Sigmoid colon (tissue), 7 donors: ENCODE measurements around the gene MINDY4. TPM values are rescaled to one million over a fixed set of nuclear protein-coding genes. Genes with fewer than 3 reads are reported as not detected.

Experiments used
- DNase-seq: peaks from one replicate; pipeline ENCODE4 v3.0.0-alpha.2; 2019
- H3K27ac ChIP-seq, 4 donors: fragments of 200-600 bp; sonication (generic); one replicate each; pipeline ENCODE4 v1.5.1; 2016 to 2019; ENCODE audit warnings: mild to moderate bottlenecking in 1 of 4
- H3K27me3 ChIP-seq, 3 donors: fragments of 200-600 bp; sonication (generic); one replicate each; pipeline ENCODE4 v1.5.1; 2019; ENCODE audit warnings: mild to moderate bottlenecking in 1 of 3
- H3K36me3 ChIP-seq, 4 donors: fragments of 200-600 bp; sonication (generic); one replicate each; pipeline ENCODE4 v1.5.1; 2016 to 2019
- H3K4me1 ChIP-seq, 4 donors: fragments of 200-600 bp; sonication (generic); one replicate each; pipeline ENCODE4 v1.5.1; 2017 to 2019
- H3K4me3 ChIP-seq, 4 donors: fragments of 200-600 bp; sonication (generic); one replicate each; pipeline ENCODE4 v1.5.1; 2017 to 2019; ENCODE audit warnings: mild to moderate bottlenecking in 2 of 4, moderate library complexity in 1 of 4
- H3K9me3 ChIP-seq, 4 donors: fragments of 200-600 bp in 3 of 4; sonication (generic) in 3 of 4; one replicate each; pipeline versions ENCODE4 v1.5.1 to v1.6.1; 2013 to 2019
- EP300 ChIP-seq, 4 donors: sonication (generic); formaldehyde crosslinking; IDR thresholded peaks; one replicate each; pipeline ENCODE4 v1.6.1; 2017; ENCODE audit warnings: antibody characterized with exemption in 4 of 4
- POLR2A ChIP-seq, 2 donors: fragments of 450-650 bp; IDR thresholded peaks; one replicate each; pipeline ENCODE4 v1.6.1; 2016; ENCODE audit warnings: antibody characterized with exemption in 2 of 2, mild to moderate bottlenecking in 2 of 2, moderate library complexity in 2 of 2
- POLR2AphosphoS5 ChIP-seq, 4 donors: sonication (generic); formaldehyde crosslinking; IDR thresholded peaks; one replicate each; pipeline ENCODE4 v1.6.1; 2017; ENCODE audit warnings: antibody characterized with exemption in 4 of 4
- WGBS, 2 donors: extraction: QIAGEN DNeasy Blood & Tissue Kit; methylation state at CpG; one replicate each; pipeline ENCODE4 v1.1.7; 2013; 5-methylcytosine and 5-hydroxymethylcytosine counted together
- intact Hi-C: fragments of 100-400 bp; cut with DNase I; formaldehyde crosslinking; loops from one replicate; pipeline ENCODE4 v1.15.1; 2023
- polyA plus RNA-seq, 3 donors: library from polyadenylated mRNA; stranded (reverse); fragments of 200-250 nt; gene quantifications; one replicate each; pipeline ENCODE4 v1.2.3, GENCODE V29; 2013
- total RNA-seq, 4 donors: library from RNA; depleted of rRNA; stranded (reverse); fragments of >200 nt; gene quantifications; one replicate each; pipeline ENCODE4 v1.1.0, GENCODE V29; 2016
- TF ChIP-seq, protein P1 (sequence below), 4 experiments: fragments of 450-650 bp in 3 of 4; fragments of 200-600 bp in 1 of 4; IDR thresholded peaks; one replicate each; pipeline ENCODE4 v1.5.1; 2016 to 2019; ENCODE audit warnings: antibody characterized with exemption in 4 of 4, mild to moderate bottlenecking in 3 of 4, moderate library complexity in 2 of 4
- donor health status: healthy with polysubstance abuse.
- donor health status: Bipolar disorder and iron deficiency.
- donor health status: healthy.

MINDY4 gene
- total and polyA plus RNA-seq, 7 donors: 1.2 to 26.3 (median 9.4) TPM

- no peak for TF ChIP-seq POLR2AphosphoS5 (IDR thresholded peaks at IDR 0.05)
- no peak for TF ChIP-seq POLR2A (IDR thresholded peaks at IDR 0.05)
- TF ChIP-seq, protein P1, sequence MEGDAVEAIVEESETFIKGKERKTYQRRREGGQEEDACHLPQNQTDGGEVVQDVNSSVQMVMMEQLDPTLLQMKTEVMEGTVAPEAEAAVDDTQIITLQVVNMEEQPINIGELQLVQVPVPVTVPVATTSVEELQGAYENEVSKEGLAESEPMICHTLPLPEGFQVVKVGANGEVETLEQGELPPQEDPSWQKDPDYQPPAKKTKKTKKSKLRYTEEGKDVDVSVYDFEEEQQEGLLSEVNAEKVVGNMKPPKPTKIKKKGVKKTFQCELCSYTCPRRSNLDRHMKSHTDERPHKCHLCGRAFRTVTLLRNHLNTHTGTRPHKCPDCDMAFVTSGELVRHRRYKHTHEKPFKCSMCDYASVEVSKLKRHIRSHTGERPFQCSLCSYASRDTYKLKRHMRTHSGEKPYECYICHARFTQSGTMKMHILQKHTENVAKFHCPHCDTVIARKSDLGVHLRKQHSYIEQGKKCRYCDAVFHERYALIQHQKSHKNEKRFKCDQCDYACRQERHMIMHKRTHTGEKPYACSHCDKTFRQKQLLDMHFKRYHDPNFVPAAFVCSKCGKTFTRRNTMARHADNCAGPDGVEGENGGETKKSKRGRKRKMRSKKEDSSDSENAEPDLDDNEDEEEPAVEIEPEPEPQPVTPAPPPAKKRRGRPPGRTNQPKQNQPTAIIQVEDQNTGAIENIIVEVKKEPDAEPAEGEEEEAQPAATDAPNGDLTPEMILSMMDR (IDR thresholded peaks at IDR 0.05): no peak
- TF ChIP-seq EP300 (IDR thresholded peaks at IDR 0.05): no peak
- Histone ChIP-seq H3K27me3 (no peaks in the 10 kb centered on the region), H3K9me3 (no peaks in the 10 kb centered on the region), H3K4me3 (peak overlapping the region in 2 of 4 donors; percentile 12 to 52), H3K27ac (peak overlapping the region; percentile 86 to 90 (median 88)), H3K4me1 (peaks cover 0 to 85% (median 73%) of the 10 kb centered on the region in 4 donors), H3K36me3 (no peaks in the 10 kb centered on the region)
- WGBS, 2 donors: 46 to 68% methylated on average over 6 of the region's 6 CpGs
- no peak for DNase-seq
- intact Hi-C loops: no loop called here
Observed at GRCh38 chr7:30915751-30916150, 144.5 kb downstream of the MINDY4 start.

DNA sequence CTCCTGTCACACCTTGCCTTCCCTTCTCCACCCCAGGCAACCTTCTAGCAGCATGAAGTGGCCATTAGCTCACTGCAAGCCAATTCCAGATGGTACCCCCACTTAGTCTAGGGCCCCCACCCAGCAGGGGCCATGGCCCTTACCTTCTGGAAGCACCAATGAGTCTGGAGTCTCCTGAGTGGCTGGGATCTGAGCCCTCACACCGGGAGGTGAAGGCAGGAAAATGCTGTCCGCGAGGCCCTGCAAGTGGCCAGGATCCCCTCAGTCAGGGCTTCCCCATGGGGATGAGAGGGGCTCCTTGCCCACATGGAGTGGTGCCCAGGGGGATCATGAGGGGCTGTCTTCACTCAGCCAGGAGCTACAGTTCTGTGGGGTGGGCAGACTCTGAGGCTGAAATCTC lies 145.0 kb downstream of the MINDY4 start:
- no peak for DNase-seq
- intact Hi-C loops: no loop called here

DNA sequence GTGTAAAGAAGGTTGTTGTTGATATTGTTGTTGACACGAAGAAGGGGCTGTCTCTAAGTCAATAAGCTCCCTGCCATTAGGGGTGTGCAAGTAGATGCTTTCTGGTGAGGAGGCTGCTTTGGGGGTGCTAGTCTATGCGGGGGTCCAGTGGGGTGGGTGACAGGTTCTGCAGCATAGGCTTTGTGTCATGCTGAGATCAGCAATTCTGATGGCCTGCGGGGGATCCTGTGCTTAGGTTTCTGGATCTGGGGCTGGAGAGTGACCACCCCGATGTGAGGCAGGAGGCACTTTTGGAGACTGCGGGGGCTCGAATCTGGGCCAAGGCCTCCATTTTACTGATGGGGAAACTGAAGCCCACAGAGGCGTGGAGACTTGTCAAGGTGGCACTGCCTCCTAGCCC lies 145.6 kb downstream of the MINDY4 start:
- Histone ChIP-seq H3K4me1 (peaks cover 0 to 85% (median 73%) of the 10 kb centered on the region in 4 donors), H3K4me3 (no peak overlapping the region), H3K36me3 (no peaks in the 10 kb centered on the region), H3K27ac (peak overlapping the region; percentile 86 to 90 (median 88)), H3K9me3 (no peaks in the 10 kb centered on the region), H3K27me3 (no peaks in the 10 kb centered on the region)
- no peak for DNase-seq
- TF ChIP-seq, protein P1 (IDR thresholded peaks at IDR 0.05): no peak
- TF ChIP-seq POLR2A (IDR thresholded peaks at IDR 0.05) (no peak), EP300 (IDR thresholded peaks at IDR 0.05) (no peak), POLR2AphosphoS5 (IDR thresholded peaks at IDR 0.05) (no peak)
- intact Hi-C loops: no loop called here
- WGBS, 2 donors: 75 to 90% methylated on average over 7 of the region's 7 CpGs

More for the DNA sequence above, 145.0 kb downstream of the MINDY4 start:
- H3K4me3 ChIP-seq: peak overlapping the region in 1 of 4 donors; percentile 12
- H3K27ac ChIP-seq: peak overlapping the region; percentile 86 to 90 (median 88)
- H3K4me1 ChIP-seq: peaks cover 0 to 85% (median 73%) of the 10 kb centered on the region in 4 donors
- no peaks in the 10 kb centered on the region for H3K27me3 ChIP-seq
- no peaks in the 10 kb centered on the region for H3K36me3 ChIP-seq
- no peaks in the 10 kb centered on the region for H3K9me3 ChIP-seq
- WGBS, 2 donors: 82 to 85% methylated on average over 3 of the region's 3 CpGs
- TF ChIP-seq EP300 (IDR thresholded peaks at IDR 0.05) (no peak), POLR2A (IDR thresholded peaks at IDR 0.05) (no peak), POLR2AphosphoS5 (IDR thresholded peaks at IDR 0.05) (no peak)
- TF ChIP-seq, protein P1 (IDR thresholded peaks at IDR 0.05): no peak

GRCh38 chr7:30917216-30917893 lies 146.1 kb downstream of the MINDY4 start:
- WGBS, 2 donors: 73 to 77% methylated on average over 4 of the region's 4 CpGs
- H3K36me3 ChIP-seq: peaks cover 0 to 4% (median under 1%) of the 10 kb centered on the region in 4 donors
- TF ChIP-seq, protein P1 (IDR thresholded peaks at IDR 0.05): no peak
- TF ChIP-seq POLR2A (IDR thresholded peaks at IDR 0.05) (no peak), EP300 (IDR thresholded peaks at IDR 0.05) (no peak), POLR2AphosphoS5 (IDR thresholded peaks at IDR 0.05) (no peak)
- peaks cover 0 to 84% (median 71%) of the 10 kb centered on the region in 4 donors for H3K4me1 ChIP-seq
- intact Hi-C loops: no loop called here
- no peak for DNase-seq
- H3K27me3 ChIP-seq: no peaks in the 10 kb centered on the region
- H3K9me3 ChIP-seq: no peaks in the 10 kb centered on the region
- no peak overlapping the region for H3K4me3 ChIP-seq
- H3K27ac ChIP-seq: peak overlapping the region; percentile 86 to 90 (median 88)
